Measurements from ENCODE around the gene IL20RA. TPM values are rescaled to one million over a fixed set of nuclear protein-coding genes. Genes with fewer than 3 reads are reported as not detected.

Gene IL20RA
- total and polyA plus RNA-seq, 2 experiments from 2014 or later, result 0.71 to 0.86 TPM

- Histone ChIP-seq H3K9me3 (ENCODE audit: low read depth) (no peaks in the 10 kb centered on the region), H3K27me3 (peaks cover 32% of the 10 kb centered on the region), H3K27ac (no peak overlapping the region), H3K4me1 (ENCODE audit: low read depth) (no peaks in the 10 kb centered on the region), H3K4me3 (no peak overlapping the region), H3K36me3 (no peaks in the 10 kb centered on the region)
- DNase-seq (ENCODE audit: low read depth in 1 of 2, low spot score in 1 of 2), result no peak
- no peak for TF ChIP-seq CTCF (IDR thresholded peaks at IDR 0.05; ENCODE audit: low read depth, low read length)
Measured at GRCh38 chr6:137040393-137040792, 4.4 kb downstream of the IL20RA start.

GRCh38 chr6:137039010-137039409, 5.8 kb downstream of the IL20RA start:
- peaks cover 19% of the 10 kb centered on the region for H3K27me3 ChIP-seq
- no peaks in the 10 kb centered on the region for H3K9me3 ChIP-seq (ENCODE audit: low read depth)
- no peak for DNase-seq (ENCODE audit: low read depth in 1 of 2, low spot score in 1 of 2)
- no peak overlapping the region for H3K4me3 ChIP-seq
- H3K36me3 ChIP-seq, result no peaks in the 10 kb centered on the region
- H3K4me1 ChIP-seq (ENCODE audit: low read depth), result no peaks in the 10 kb centered on the region
- TF ChIP-seq CTCF (IDR thresholded peaks at IDR 0.05; ENCODE audit: low read depth, low read length), result no peak
- no peak overlapping the region for H3K27ac ChIP-seq

GRCh38 chr6:137036566-137037300, 8.0 kb downstream of the IL20RA start:
- Histone ChIP-seq H3K4me1 (ENCODE audit: low read depth) (no peaks in the 10 kb centered on the region), H3K4me3 (no peak overlapping the region), H3K36me3 (no peaks in the 10 kb centered on the region), H3K27me3 (no peaks in the 10 kb centered on the region), H3K27ac (no peak overlapping the region), H3K9me3 (ENCODE audit: low read depth) (no peaks in the 10 kb centered on the region)
- no peak for TF ChIP-seq CTCF (IDR thresholded peaks at IDR 0.05; ENCODE audit: low read depth, low read length)
- DNase-seq (ENCODE audit: low read depth in 1 of 2, low spot score in 1 of 2), result no peak

GRCh38 chr6:137033828-137034227, 10.9 kb downstream of the IL20RA start:
- no peak overlapping the region for H3K27ac ChIP-seq
- H3K36me3 ChIP-seq, result no peaks in the 10 kb centered on the region
- H3K4me3 ChIP-seq, result no peak overlapping the region
- H3K9me3 ChIP-seq (ENCODE audit: low read depth), result no peaks in the 10 kb centered on the region
- no peaks in the 10 kb centered on the region for H3K4me1 ChIP-seq (ENCODE audit: low read depth)
- no peak for TF ChIP-seq CTCF (IDR thresholded peaks at IDR 0.05; ENCODE audit: low read depth, low read length)
- H3K27me3 ChIP-seq, result no peaks in the 10 kb centered on the region
- DNase-seq (ENCODE audit: low read depth in 1 of 2, low spot score in 1 of 2), result no peak

GRCh38 chr6:137031122-137031521, 13.6 kb downstream of the IL20RA start:
- DNase-seq (ENCODE audit: low read depth in 1 of 2, low spot score in 1 of 2), result no peak
- H3K4me1 ChIP-seq (ENCODE audit: low read depth), result no peaks in the 10 kb centered on the region
- no peaks in the 10 kb centered on the region for H3K27me3 ChIP-seq
- no peak for TF ChIP-seq CTCF (IDR thresholded peaks at IDR 0.05; ENCODE audit: low read depth, low read length)
- no peak overlapping the region for H3K27ac ChIP-seq
- no peaks in the 10 kb centered on the region for H3K9me3 ChIP-seq (ENCODE audit: low read depth)
- no peak overlapping the region for H3K4me3 ChIP-seq
- H3K36me3 ChIP-seq, result no peaks in the 10 kb centered on the region

All from cardiac muscle cell (in vitro differentiated cells and primary cell).